Pancreas (tissue), 10 donors: ENCODE results near the gene GUCD1. TPM values are rescaled to one million over a fixed set of nuclear protein-coding genes. Genes with fewer than 3 reads are reported as not detected.
A peak's percentile ranks its signal among the peaks of the same experiment; 100 is the strongest.

Source experiments
- ATAC-seq, 4 donors: fragments of 200-7000 bp; cut with Tn5 transposase; one replicate each; pipeline versions ENCODE4 v1.8.0 to v1.9.1; 2020; ENCODE audit warnings: mild to moderate bottlenecking in 4 of 4, moderate library complexity in 4 of 4
- DNase-seq, 6 donors: peaks; one replicate each; pipeline ENCODE4 v3.0.0-alpha.2; 2020
- FAIRE-seq: peaks from 2 replicates; lab custom pipeline; 2012; peaks lifted over from hg19 to GRCh38; lab: Jason Lieb, UNC
- H3K27ac ChIP-seq, 4 donors: fragments of 200-600 bp; sonication (generic); 1 replicate in 3 of 4; 2 replicates in 1 of 4; pipeline versions ENCODE4 v1.5.0 to v1.8.0; 2020
- H3K27me3 ChIP-seq, 4 donors: fragments of 200-600 bp; one replicate each; pipeline ENCODE4 v1.8.0; 2021
- H3K36me3 ChIP-seq, 3 donors: fragments of 200-600 bp; sonication (generic) in 1 of 3; one replicate each; pipeline versions ENCODE4 v1.5.0 to v1.8.0; 2020 to 2021
- H3K4me1 ChIP-seq, 3 donors: fragments of 200-600 bp; one replicate each; pipeline ENCODE4 v1.8.0; 2021
- H3K4me3 ChIP-seq, 4 donors: fragments of 200-600 bp; sonication (generic) in 2 of 4; one replicate each; pipeline versions ENCODE4 v1.5.0 to v1.8.0; 2020 to 2021
- H3K9me3 ChIP-seq, 4 donors: fragments of 200-600 bp; one replicate each; pipeline ENCODE4 v1.8.0; 2021
- WGBS, 2 donors: extraction: QIAGEN DNeasy Blood & Tissue Kit; methylation state at CpG; one replicate each; pipeline ENCODE4 v1.1.7; 2013; 5-methylcytosine and 5-hydroxymethylcytosine counted together
- intact Hi-C, 3 donors: fragments of 100-400 bp; cut with DNase I; formaldehyde crosslinking; loops; one replicate each; pipeline versions ENCODE4 v1.11.1 to v1.14.2; 2022
- polyA plus RNA-seq, 2 donors: library from polyadenylated mRNA; stranded (reverse); fragments of 200-250 nt; gene quantifications; one replicate each; pipeline ENCODE4 v1.2.3, GENCODE V29; 2013
- total RNA-seq, 6 donors: library from RNA; stranded (reverse); fragmentation: NEBNext Ultra II Directional in 4 of 6; extraction: Animal tissue kit (Norgen Biotek cat#: 25700) in 4 of 6; gene quantifications; one replicate each; pipeline versions ENCODE4 v1.2.1 to v1.2.4, GENCODE V29; 2021 to 2023
- TF ChIP-seq, protein P1 (sequence below), 4 donors: fragments of 200-600 bp; sonication (generic) in 3 of 4; IDR thresholded peaks; one replicate each; pipeline versions ENCODE4 v1.5.0 to v1.8.0; 2021; ENCODE audit warnings: antibody characterized with exemption in 4 of 4
- donor health status: healthy with polysubstance abuse.
- donor health status: DM: no; HTN: no; CAD: no; lungs with moderate emphysema.
- donor health status: DM: no; HTN: no; CAD: no.
- donor health status: control.
- donor health status: control.
- donor health status: Bipolar disorder and iron deficiency.
- donor health status: DM: yes; HTN: yes; CAD: no.
- donor health status: DM: no; HTN: no; CAD: no.
- donor health status: DM: no; HTN: no; CAD: no.
- donor health status: DM: yes; HTN: yes; CAD: no.

Gene GUCD1
- total and polyA plus RNA-seq, 8 donors = 39.9 to 55.2 (median 45.9) TPM

DNA sequence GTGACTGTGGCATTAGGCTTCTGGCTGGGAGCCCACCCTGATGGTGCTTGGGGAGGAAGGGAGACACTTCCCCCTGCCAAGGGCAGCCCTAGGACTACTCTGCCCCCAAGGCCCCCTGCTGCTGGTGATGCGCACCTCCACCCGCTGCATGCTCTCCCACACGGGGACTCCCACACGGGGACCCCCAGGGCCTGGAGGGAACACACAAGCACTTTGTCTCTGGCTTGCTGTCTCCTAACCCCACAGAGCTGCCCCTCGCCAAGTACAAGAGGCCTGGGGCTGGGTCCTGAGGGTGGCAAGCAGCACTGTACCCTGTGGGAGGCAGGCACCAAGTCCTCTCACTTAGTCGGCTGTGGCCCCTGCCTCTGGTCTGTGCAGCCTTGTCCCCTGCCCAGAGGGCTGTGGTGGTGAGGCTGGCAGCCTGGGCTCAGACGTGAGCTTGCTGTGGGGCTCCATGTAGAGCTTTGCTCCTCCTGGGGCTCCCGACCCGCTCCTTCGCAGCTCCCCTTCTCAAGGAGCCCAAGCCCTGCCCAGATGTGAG, 30.0 kb upstream of the GUCD1 start:
- TF ChIP-seq, protein P1, sequence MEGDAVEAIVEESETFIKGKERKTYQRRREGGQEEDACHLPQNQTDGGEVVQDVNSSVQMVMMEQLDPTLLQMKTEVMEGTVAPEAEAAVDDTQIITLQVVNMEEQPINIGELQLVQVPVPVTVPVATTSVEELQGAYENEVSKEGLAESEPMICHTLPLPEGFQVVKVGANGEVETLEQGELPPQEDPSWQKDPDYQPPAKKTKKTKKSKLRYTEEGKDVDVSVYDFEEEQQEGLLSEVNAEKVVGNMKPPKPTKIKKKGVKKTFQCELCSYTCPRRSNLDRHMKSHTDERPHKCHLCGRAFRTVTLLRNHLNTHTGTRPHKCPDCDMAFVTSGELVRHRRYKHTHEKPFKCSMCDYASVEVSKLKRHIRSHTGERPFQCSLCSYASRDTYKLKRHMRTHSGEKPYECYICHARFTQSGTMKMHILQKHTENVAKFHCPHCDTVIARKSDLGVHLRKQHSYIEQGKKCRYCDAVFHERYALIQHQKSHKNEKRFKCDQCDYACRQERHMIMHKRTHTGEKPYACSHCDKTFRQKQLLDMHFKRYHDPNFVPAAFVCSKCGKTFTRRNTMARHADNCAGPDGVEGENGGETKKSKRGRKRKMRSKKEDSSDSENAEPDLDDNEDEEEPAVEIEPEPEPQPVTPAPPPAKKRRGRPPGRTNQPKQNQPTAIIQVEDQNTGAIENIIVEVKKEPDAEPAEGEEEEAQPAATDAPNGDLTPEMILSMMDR (IDR thresholded peaks at IDR 0.05) = no peak
- H3K36me3 ChIP-seq = peaks cover 0 to 4% (median 0%) of the 10 kb centered on the region in 3 donors
- intact Hi-C loops = no loop called here
- ATAC-seq = no peak
- FAIRE-seq = no peak
- H3K4me3 ChIP-seq = no peak overlapping the region
- peak in 3 of 6 donors; percentile 51 to 62 (median 54) for DNase-seq
- no peaks in the 10 kb centered on the region for H3K9me3 ChIP-seq
- no peaks in the 10 kb centered on the region for H3K27me3 ChIP-seq
- H3K27ac ChIP-seq = peak overlapping the region in 3 of 4 donors; percentile 10 to 66 (median 37)
- H3K4me1 ChIP-seq = peaks cover 0 to 13% (median 12%) of the 10 kb centered on the region in 3 donors
- 79 to 82% methylated on average over 10 of the region's 10 CpGs for WGBS, 2 donors

DNA sequence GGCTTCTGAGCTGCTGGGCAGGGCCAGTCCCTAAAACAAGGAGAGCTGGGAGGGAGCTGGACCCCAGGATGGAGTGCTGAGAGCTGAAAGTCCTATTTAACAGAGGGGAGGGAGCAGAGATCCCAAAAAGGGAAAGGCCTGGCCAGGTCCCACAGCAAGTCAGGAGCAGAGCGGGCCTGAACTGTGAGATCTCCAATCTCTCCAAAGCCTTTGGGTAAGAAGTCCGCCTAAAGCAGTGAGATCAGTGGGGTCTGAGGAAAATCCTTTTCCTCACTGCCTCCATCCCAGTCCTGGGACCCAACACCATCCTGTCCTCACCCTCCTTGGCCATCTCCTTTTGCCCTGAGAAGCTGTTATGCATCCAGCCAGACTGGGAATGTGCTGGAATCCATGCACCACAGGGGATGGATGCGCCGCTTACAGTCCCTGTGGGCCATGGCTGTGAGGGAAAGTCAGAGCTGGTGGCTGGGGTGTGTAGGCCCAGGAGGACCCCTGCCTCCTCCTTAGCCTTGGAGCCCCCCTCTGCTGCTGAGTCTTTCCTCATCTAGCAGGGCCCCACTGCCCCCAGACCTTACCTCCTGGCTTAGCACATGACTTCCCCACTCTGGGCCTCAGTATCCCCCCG, 29.3 kb upstream of the GUCD1 start:
- peak overlapping the region; percentile 33 to 66 (median 36) for H3K27ac ChIP-seq
- H3K4me1 ChIP-seq = peaks cover 0 to 13% (median 12%) of the 10 kb centered on the region in 3 donors
- H3K9me3 ChIP-seq = no peaks in the 10 kb centered on the region
- no peak overlapping the region for H3K4me3 ChIP-seq
- intact Hi-C loops = no loop called here
- DNase-seq (no peak), ATAC-seq (no peak), FAIRE-seq (no peak)
- H3K27me3 ChIP-seq = no peaks in the 10 kb centered on the region
- WGBS, 2 donors = 87% methylated on average over 5 of the region's 5 CpGs
- TF ChIP-seq, protein P1 (IDR thresholded peaks at IDR 0.05) = no peak
- peaks cover 0 to 1% (median 0%) of the 10 kb centered on the region in 3 donors for H3K36me3 ChIP-seq

DNA sequence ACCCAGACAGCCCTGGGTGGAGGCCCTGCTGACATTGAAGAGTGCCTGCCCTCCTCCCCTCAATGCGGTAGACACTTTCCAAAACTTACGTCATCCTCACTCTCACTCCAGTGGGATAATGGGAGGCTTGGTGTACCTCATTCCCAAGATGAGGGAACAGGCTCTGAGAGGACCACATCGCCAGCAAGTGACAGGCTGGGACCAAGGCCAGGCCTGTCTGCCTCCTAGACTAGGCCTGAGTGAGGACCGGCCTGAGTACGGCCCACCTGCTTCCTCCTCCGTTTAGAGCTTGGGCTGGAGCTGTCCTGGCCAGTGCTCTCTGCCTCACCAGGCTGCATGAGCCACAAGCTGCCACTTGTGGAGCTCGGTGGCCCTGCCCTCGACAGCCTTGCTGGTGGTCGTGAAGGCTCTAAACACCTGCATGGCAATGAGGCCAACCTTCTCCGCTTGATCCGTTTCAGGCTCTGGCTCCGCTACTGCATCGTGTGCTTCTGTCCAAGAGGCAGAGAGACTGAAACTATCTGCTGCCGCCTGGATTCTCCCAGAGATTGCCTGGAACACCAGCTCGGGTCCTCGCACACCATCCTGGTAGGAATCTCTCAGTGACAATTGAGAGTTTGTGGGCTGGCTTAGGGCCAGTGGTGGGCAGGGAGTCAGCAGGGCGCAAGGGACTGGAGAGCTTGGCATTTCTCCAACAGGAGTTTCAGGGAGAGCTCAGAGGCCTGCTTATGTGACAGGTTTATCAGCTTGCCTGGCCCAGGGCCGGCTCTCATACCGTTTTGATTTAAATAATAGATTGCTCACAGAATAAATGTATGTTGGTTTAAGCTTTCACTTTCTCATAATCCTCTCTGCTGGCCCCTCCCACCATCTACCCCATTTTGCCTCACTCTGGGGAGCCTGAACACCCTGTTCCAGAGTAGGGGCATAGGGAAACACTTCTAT, 28.6 kb upstream of the GUCD1 start:
- FAIRE-seq = no peak

DNA sequence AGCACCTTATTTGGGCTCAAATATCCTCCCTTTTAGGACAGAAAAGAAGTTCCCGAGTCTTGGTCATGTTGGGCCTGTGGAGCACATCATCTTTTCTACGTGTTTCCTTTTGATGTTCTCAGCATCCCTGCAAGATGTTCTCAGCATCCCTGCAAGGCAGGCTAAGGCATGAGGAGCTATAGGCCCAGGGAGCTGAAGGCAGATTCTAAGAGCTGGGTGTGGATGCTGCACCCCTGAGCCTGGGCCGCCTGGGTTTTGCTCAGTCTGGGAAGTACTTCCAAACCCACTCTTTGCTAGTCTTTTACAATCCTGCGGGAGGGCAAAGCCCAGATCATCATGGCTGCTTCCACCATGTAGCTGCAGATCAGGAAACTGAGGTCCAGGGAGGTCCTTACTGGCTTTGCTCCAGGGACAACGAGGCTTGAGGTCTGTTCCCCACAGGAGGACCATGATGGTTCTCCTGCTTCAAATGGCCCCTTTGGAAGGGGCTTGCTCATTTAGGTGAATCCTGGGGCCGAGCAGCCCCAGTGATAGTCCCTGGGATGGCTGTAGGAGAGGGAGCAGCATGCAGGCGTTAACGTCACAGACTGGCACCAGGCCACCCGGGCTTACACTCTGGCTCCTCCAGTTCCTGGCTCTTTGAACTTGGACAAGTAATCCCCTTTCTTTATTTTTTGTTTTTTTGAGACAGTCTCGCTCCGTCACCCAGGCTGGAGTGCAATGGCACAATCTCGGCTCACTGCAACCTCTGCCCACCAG, 27.3 kb upstream of the GUCD1 start:
- no peak overlapping the region for H3K4me3 ChIP-seq
- H3K27me3 ChIP-seq = no peaks in the 10 kb centered on the region
- TF ChIP-seq, protein P1 (IDR thresholded peaks at IDR 0.05) = no peak
- peaks cover 0 to 19% (median 8%) of the 10 kb centered on the region in 3 donors for H3K4me1 ChIP-seq
- no peaks in the 10 kb centered on the region for H3K36me3 ChIP-seq
- 84 to 87% methylated on average over 12 of the region's 12 CpGs for WGBS, 2 donors
- no peak overlapping the region for H3K27ac ChIP-seq
- FAIRE-seq (no peak), DNase-seq (peak in 1 of 6 donors; percentile 26), ATAC-seq (no peak)
- intact Hi-C loops = no loop called here
- H3K9me3 ChIP-seq = no peaks in the 10 kb centered on the region

More for the DNA sequence above, 28.6 kb upstream of the GUCD1 start:
- TF ChIP-seq, protein P1 (IDR thresholded peaks at IDR 0.05) = no peak
- DNase-seq (peak in 3 of 6 donors; percentile 59 to 67 (median 66)), ATAC-seq (peak; percentile 30 to 46 (median 38))
- intact Hi-C loops = no loop called here
- peak overlapping the region in 3 of 4 donors; percentile 37 to 66 (median 38) for H3K27ac ChIP-seq
- no peak overlapping the region for H3K4me3 ChIP-seq
- H3K4me1 ChIP-seq = peaks cover 0 to 19% (median 8%) of the 10 kb centered on the region in 3 donors
- H3K27me3 ChIP-seq = no peaks in the 10 kb centered on the region
- H3K36me3 ChIP-seq = no peaks in the 10 kb centered on the region
- 46 to 50% methylated on average over 19 of the region's 19 CpGs for WGBS, 2 donors
- H3K9me3 ChIP-seq = no peaks in the 10 kb centered on the region
